ENCODE results near the gene SPOCK1. TPM values are rescaled to one million over a fixed set of nuclear protein-coding genes. Genes with fewer than 3 reads are reported as not detected.
"Not testable (repeated sequence)": the region's sequence is repeated elsewhere in the genome, so short reads cannot be mapped to it uniquely, and the experiment has no call there.

SPOCK1 gene
- total and polyA plus RNA-seq, 2 experiments from 2014 or later = 4.1 to 14.0 TPM

GRCh38 chr5:137264041-137264440 lies 235.1 kb downstream of the SPOCK1 start:
- DNase-seq (ENCODE audit: low read depth in 1 of 2, low spot score in 1 of 2) = no peak
- no peaks in the 10 kb centered on the region for H3K36me3 ChIP-seq
- H3K27me3 ChIP-seq = no peaks in the 10 kb centered on the region
- no peak for TF ChIP-seq CTCF (IDR thresholded peaks at IDR 0.05; ENCODE audit: low read depth, low read length)
- H3K4me1 ChIP-seq (ENCODE audit: low read depth) = peaks cover 53% of the 10 kb centered on the region
- no peaks in the 10 kb centered on the region for H3K9me3 ChIP-seq (ENCODE audit: low read depth)
- H3K4me3 ChIP-seq = no peak overlapping the region
- H3K27ac ChIP-seq = no peak overlapping the region

GRCh38 chr5:137263371-137264005 lies 235.6 kb downstream of the SPOCK1 start:
- Histone ChIP-seq H3K4me1 (ENCODE audit: low read depth) (peaks cover 48% of the 10 kb centered on the region), H3K27ac (no peak overlapping the region), H3K4me3 (no peak overlapping the region), H3K36me3 (no peaks in the 10 kb centered on the region), H3K27me3 (no peaks in the 10 kb centered on the region), H3K9me3 (ENCODE audit: low read depth) (no peaks in the 10 kb centered on the region)
- no peak for TF ChIP-seq CTCF (IDR thresholded peaks at IDR 0.05; ENCODE audit: low read depth, low read length)
- no peak for DNase-seq (ENCODE audit: low read depth in 1 of 2, low spot score in 1 of 2)

GRCh38 chr5:137262818-137263217 lies 236.3 kb downstream of the SPOCK1 start:
- no peaks in the 10 kb centered on the region for H3K36me3 ChIP-seq
- no peak overlapping the region for H3K4me3 ChIP-seq
- TF ChIP-seq CTCF (IDR thresholded peaks at IDR 0.05; ENCODE audit: low read depth, low read length) = no peak
- no peak for DNase-seq (ENCODE audit: low read depth in 1 of 2, low spot score in 1 of 2)
- peaks cover 41% of the 10 kb centered on the region for H3K4me1 ChIP-seq (ENCODE audit: low read depth)
- H3K27ac ChIP-seq = no peak overlapping the region
- H3K27me3 ChIP-seq = no peaks in the 10 kb centered on the region
- no peaks in the 10 kb centered on the region for H3K9me3 ChIP-seq (ENCODE audit: low read depth)

- peaks cover 34% of the 10 kb centered on the region for H3K4me1 ChIP-seq (ENCODE audit: low read depth)
- H3K27ac ChIP-seq = no peak overlapping the region
- H3K36me3 ChIP-seq = no peaks in the 10 kb centered on the region
- no peak for TF ChIP-seq CTCF (IDR thresholded peaks at IDR 0.05; ENCODE audit: low read depth, low read length)
- no peaks in the 10 kb centered on the region for H3K27me3 ChIP-seq
- no peak overlapping the region for H3K4me3 ChIP-seq
- H3K9me3 ChIP-seq (ENCODE audit: low read depth) = no peaks in the 10 kb centered on the region
- no peak for DNase-seq (ENCODE audit: low read depth in 1 of 2, low spot score in 1 of 2)
These were observed 238.1 kb downstream of the SPOCK1 start for GRCh38 chr5:137260820-137261695.

- H3K36me3 ChIP-seq; H3K9me3 ChIP-seq (ENCODE audit: low read depth); H3K27ac ChIP-seq; H3K27me3 ChIP-seq; H3K4me3 ChIP-seq; DNase-seq (ENCODE audit: low read depth in 1 of 2, low spot score in 1 of 2): not testable (repeated sequence)
- H3K4me1 ChIP-seq (ENCODE audit: low read depth) = peaks cover 18% of the 10 kb centered on the region
These were observed 240.0 kb downstream of the SPOCK1 start for GRCh38 chr5:137259115-137259514.
